CD4-positive, alpha-beta T cell treated with Interleukin-2 at 100 ng/mL for 4 hours (primary cell): ENCODE data around the gene NRXN3.

Experiments
- DNase-seq: peaks from one replicate; pipeline ENCODE4 v3.0.0-alpha.2; 2020; ENCODE audit warnings: low spot score

NRXN3 gene

GRCh38 chr14:79701371-79701770, 1531.2 kb downstream of the NRXN3 start:
- no peak for DNase-seq

- DNase-seq: no peak
These were observed 1532.0 kb downstream of the NRXN3 start for GRCh38 chr14:79702197-79702596.

- no peak for DNase-seq
These were observed 1533.0 kb downstream of the NRXN3 start for GRCh38 chr14:79703209-79703608.

GRCh38 chr14:79704041-79704807, 1534.1 kb downstream of the NRXN3 start:
- DNase-seq: no peak

- no peak for DNase-seq
These were observed 1535.1 kb downstream of the NRXN3 start for GRCh38 chr14:79705126-79705894.

GRCh38 chr14:79706382-79706781, 1536.2 kb downstream of the NRXN3 start:
- DNase-seq: no peak

GRCh38 chr14:79708426-79709388, 1538.5 kb downstream of the NRXN3 start:
- no peak for DNase-seq

GRCh38 chr14:79709573-79709972, 1539.4 kb downstream of the NRXN3 start:
- no peak for DNase-seq

GRCh38 chr14:79712302-79712950, 1542.3 kb downstream of the NRXN3 start:
- no peak for DNase-seq

- DNase-seq: no peak
These were observed 1551.4 kb downstream of the NRXN3 start for GRCh38 chr14:79721399-79722084.

- no peak for DNase-seq
These were observed 1555.0 kb downstream of the NRXN3 start for GRCh38 chr14:79724934-79725717.

- no peak for DNase-seq
These were observed 1557.7 kb downstream of the NRXN3 start for GRCh38 chr14:79727900-79728299.

- no peak for DNase-seq
These were observed 1558.2 kb downstream of the NRXN3 start for GRCh38 chr14:79728331-79728730.

- no peak for DNase-seq
These were observed 1559.6 kb downstream of the NRXN3 start for GRCh38 chr14:79729731-79730130.

- DNase-seq: no peak
These were observed 1560.0 kb downstream of the NRXN3 start for GRCh38 chr14:79730196-79730595.

- DNase-seq: no peak
These were observed 1560.8 kb downstream of the NRXN3 start for GRCh38 chr14:79730953-79731352.

- DNase-seq: no peak
These were observed 1562.9 kb downstream of the NRXN3 start for GRCh38 chr14:79732911-79733655.

GRCh38 chr14:79734151-79734550, 1564.0 kb downstream of the NRXN3 start:
- no peak for DNase-seq

- DNase-seq: no peak
These were observed 1564.5 kb downstream of the NRXN3 start for GRCh38 chr14:79734656-79735055.

- no peak for DNase-seq
These were observed 1564.9 kb downstream of the NRXN3 start for GRCh38 chr14:79735121-79735520.
